ENCODE results near the gene QRICH1. TPM values are rescaled to one million over a fixed set of nuclear protein-coding genes. Genes with fewer than 3 reads are reported as not detected.

QRICH1 gene
- total and polyA plus RNA-seq, 12 donors, result 46.2 to 101 (median 78.9) TPM

DNA sequence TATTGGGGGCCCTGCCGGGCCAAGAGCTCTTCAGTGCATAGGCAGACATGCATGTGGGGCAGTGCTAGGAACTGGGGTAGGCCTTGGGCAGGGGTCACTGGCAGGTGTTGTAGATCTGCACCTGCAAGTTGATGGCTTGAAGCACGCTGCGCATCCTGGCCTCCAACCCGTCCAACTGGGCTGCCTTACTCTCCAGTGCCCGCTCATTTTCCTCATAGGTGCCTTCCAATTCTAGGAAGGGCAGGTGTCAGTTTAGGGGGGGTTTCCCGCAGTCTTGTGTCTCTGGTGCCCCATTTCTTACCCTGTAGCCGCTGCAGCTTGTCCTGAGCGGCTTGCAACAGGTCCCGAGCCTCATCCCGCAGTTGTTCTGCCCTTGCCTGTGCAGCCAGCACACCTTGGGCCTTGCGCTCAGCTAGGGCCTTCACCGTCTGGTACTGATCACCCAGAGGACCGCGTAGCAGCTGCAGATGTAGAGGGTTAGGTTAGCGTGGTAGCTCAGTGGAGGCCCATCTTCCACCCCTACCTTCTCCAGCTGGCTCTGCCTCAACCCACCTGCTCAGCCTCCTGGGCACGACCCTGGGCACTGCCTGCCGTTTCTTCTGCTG lies 27.4 kb upstream of the QRICH1 start:
- no peak for DNase-seq
- intact Hi-C loops (cut with DNase I), result no loop called here
- H3K27me3 ChIP-seq, result no peaks in the 10 kb centered on the region
- TF ChIP-seq, protein P1, sequence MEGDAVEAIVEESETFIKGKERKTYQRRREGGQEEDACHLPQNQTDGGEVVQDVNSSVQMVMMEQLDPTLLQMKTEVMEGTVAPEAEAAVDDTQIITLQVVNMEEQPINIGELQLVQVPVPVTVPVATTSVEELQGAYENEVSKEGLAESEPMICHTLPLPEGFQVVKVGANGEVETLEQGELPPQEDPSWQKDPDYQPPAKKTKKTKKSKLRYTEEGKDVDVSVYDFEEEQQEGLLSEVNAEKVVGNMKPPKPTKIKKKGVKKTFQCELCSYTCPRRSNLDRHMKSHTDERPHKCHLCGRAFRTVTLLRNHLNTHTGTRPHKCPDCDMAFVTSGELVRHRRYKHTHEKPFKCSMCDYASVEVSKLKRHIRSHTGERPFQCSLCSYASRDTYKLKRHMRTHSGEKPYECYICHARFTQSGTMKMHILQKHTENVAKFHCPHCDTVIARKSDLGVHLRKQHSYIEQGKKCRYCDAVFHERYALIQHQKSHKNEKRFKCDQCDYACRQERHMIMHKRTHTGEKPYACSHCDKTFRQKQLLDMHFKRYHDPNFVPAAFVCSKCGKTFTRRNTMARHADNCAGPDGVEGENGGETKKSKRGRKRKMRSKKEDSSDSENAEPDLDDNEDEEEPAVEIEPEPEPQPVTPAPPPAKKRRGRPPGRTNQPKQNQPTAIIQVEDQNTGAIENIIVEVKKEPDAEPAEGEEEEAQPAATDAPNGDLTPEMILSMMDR (IDR thresholded peaks at IDR 0.05), result no peak
- TF ChIP-seq POLR2A (IDR thresholded peaks at IDR 0.05), result no peak
- H3K4me3 ChIP-seq, result peak overlapping the region in 2 of 4 donors; percentile 93 to 96
- 73 to 80% (median 74%) methylated on average over 6 to 17 of the region's 17 CpGs for WGBS, 4 donors
- peak overlapping the region; percentile 66 to 98 (median 93) for H3K27ac ChIP-seq
- H3K36me3 ChIP-seq (replicated peaks in 1 of 2), result peaks cover 0 to 79% of the 10 kb centered on the region in 2 donors
- no peaks in the 10 kb centered on the region for H3K9me3 ChIP-seq (replicated peaks in 1 of 3)
- H3K4me1 ChIP-seq (replicated peaks in 1 of 2), result peaks cover 16 to 17% of the 10 kb centered on the region in 2 donors

DNA sequence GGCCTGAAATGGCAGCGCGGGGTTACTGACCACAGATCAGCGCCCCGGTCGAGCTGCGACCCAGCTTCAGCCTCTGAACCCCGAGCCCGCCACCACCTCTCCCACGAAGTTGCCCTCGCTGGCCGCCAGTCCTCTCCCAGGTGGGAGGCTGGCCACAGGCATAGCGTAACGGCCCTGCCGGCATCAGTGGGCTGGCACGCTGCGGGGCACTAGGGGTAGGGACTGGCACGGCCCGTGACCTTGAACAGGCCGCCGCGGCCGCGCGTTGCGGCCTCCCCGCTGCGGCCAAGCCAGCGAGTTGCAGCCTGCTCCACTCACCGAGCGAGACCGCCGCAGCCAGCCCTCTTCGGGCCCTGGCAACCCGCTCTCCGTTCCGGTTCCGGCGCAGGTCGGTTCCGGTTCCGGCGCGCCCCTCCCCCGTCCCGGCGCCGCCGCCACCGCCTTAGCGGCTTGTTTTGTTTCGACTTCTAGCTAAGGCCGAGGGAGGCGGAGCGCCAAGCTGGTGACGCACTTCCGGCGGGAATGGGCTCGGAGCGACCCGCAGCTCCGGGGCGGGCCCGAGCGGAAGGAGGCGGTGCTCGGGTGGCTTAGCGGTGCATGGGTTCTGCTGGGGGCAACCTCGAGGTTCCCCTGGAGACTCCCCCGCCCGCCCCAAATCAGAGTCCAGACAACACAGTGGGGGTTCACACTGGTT lies 26.7 kb upstream of the QRICH1 start, which contains the start of gene USP19:
Gene USP19 (minus strand): TSS at position 386 of the 694 bp plus-strand sequence. CDS start 1,678 bp downstream, outside the sequence.
- Histone ChIP-seq H3K27ac (peak within 1 kb of the TSS; percentile 66 to 98 (median 93)), H3K36me3 (replicated peaks in 1 of 2) (peaks cover 0 to 79% of the 10 kb centered on the region in 2 donors), H3K4me3 (peak within 1 kb of the TSS; percentile 40 to 96 (median 76)), H3K9me3 (replicated peaks in 1 of 3) (no peaks in the 10 kb centered on the region), H3K27me3 (no peaks in the 10 kb centered on the region), H3K4me1 (replicated peaks in 1 of 2) (peaks cover 16 to 17% of the 10 kb centered on the region in 2 donors)
- TF ChIP-seq, protein P1 (IDR thresholded peaks at IDR 0.05), result peak in 1 of 6 experiments; percentile 25
- peak; percentile 79 to 82 for TF ChIP-seq POLR2A (IDR thresholded peaks at IDR 0.05)
- intact Hi-C loops (cut with DNase I), result no loop called here
- WGBS, 4 donors, result 1% methylated on average over 70 of the region's 70 CpGs; no CpG with 5 or more reads in 2 of the 4 donors
- DNase-seq, result peak; percentile 93 to 97 (median 95)

DNA sequence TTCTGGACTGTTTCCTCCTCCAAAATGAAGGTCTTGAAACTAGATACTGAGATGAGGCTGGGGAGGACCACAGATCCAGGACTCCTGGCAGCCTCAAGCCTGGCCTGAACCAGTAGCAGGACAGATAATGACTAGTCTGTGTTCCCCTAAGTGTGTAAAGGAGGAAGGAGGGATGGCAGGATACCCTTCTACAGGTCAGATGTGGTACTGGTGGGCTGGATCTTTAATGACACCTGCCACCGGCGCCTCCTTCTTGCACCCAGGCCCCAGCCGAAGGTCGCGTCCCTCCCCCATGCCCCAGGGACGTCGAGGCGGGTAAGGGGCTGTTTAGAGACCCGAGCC lies 26.2 kb upstream of the QRICH1 start:
- no peaks in the 10 kb centered on the region for H3K9me3 ChIP-seq (replicated peaks in 1 of 3)
- 0 to 2% methylated on average over 9 of the region's 9 CpGs; no CpG with 5 or more reads in 2 of the 4 donors for WGBS, 4 donors
- H3K4me3 ChIP-seq, result peak overlapping the region; percentile 40 to 96 (median 76)
- no peak for DNase-seq
- TF ChIP-seq, protein P1 (IDR thresholded peaks at IDR 0.05), result peak in 2 of 6 experiments; percentile 4 to 17
- TF ChIP-seq POLR2A (IDR thresholded peaks at IDR 0.05), result no peak
- H3K27me3 ChIP-seq, result no peaks in the 10 kb centered on the region
- intact Hi-C loops (cut with DNase I), result no loop called here
- H3K27ac ChIP-seq, result peak overlapping the region; percentile 66 to 98 (median 93)
- H3K36me3 ChIP-seq (replicated peaks in 1 of 2), result peaks cover 0 to 79% of the 10 kb centered on the region in 2 donors
- H3K4me1 ChIP-seq (replicated peaks in 1 of 2), result peaks cover 16 to 17% of the 10 kb centered on the region in 2 donors

DNA sequence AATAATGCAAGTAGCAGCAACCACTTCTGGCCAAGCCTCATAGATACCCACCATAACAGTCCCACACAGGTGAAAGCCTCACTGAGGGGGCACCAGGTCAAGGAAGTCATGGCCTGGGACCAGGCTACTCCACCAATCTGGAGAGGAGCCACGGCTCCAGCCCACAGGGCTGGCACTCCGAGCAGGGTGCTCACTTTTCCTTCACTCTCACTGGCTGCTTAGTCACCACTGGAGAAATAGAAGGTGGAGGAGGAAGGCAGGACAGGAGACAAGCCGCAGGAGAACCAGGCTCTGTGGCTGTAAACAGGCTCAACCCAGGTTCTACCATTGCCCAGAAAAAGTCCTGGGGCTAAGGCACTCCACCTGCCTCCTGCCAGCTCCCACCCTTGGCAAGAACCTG lies 25.6 kb upstream of the QRICH1 start:
- Histone ChIP-seq H3K4me1 (replicated peaks in 1 of 2) (peaks cover 16 to 17% of the 10 kb centered on the region in 2 donors), H3K36me3 (replicated peaks in 1 of 2) (peaks cover 0 to 79% of the 10 kb centered on the region in 2 donors), H3K27me3 (no peaks in the 10 kb centered on the region), H3K27ac (peak overlapping the region; percentile 35 to 98 (median 93)), H3K9me3 (replicated peaks in 1 of 3) (no peaks in the 10 kb centered on the region), H3K4me3 (peak overlapping the region in 1 of 4 donors; percentile 96)
- WGBS, 4 donors, result 29 to 59% (median 48%) methylated on average over 2 to 3 of the region's 3 CpGs; no CpG with 5 or more reads in 1 of the 4 donors
- intact Hi-C loops (cut with DNase I), result no loop called here
- DNase-seq, result peak in 4 of 7 donors; percentile 49 to 63 (median 52)
- TF ChIP-seq, protein P1 (IDR thresholded peaks at IDR 0.05), result no peak
- TF ChIP-seq POLR2A (IDR thresholded peaks at IDR 0.05), result peak in 1 of 2 donors; percentile 63
